Astrocyte of the cerebellum (primary cell): Measurements from ENCODE around the gene BTRC.

Experiments
- DNase-seq: peaks from one replicate; pipeline ENCODE4 v3.0.0-alpha.2; 2011; ENCODE audit warnings: low read depth
- H3K4me3 ChIP-seq: 2 replicates; pipeline ENCODE4 v1.5.1; 2011; ENCODE audit warnings: mild to moderate bottlenecking, low read depth, low read length, moderate library complexity
- in situ Hi-C: cut with HindIII; loops from 2 replicates; pipeline ENCODE4 v1.10.0; 2017; ENCODE audit warnings: low sequenced_read_pairs
- TF ChIP-seq, protein P1 (sequence below): IDR thresholded peaks from 2 replicates; pipeline ENCODE4 v1.5.1; 2012; ENCODE audit warnings: low read length, low read depth, moderate library complexity, mild to moderate bottlenecking; ENCODE audit errors: missing control alignments

BTRC gene

DNA sequence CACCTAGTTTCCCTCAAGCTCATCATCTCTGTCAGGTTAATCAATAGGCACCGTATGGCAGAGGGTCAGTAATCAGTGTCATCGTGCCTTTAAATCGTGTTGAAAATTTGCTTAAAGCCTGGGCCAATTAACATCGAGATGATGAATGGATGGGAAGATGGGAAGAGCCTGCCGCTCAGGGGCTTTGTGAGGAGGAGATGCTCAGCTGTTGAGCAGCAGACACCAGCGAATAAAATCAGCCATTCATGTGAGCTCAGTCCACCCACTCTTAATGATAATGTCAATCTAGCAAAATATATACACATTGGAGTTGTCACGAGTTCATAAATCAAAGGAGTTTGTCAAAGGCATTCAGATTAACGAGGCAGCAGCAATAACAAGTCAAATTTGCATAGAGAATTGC, 97.7 kb downstream of the BTRC start:
- no peak overlapping the region for H3K4me3 ChIP-seq
- in situ Hi-C loops, result no loop called here
- TF ChIP-seq, protein P1, sequence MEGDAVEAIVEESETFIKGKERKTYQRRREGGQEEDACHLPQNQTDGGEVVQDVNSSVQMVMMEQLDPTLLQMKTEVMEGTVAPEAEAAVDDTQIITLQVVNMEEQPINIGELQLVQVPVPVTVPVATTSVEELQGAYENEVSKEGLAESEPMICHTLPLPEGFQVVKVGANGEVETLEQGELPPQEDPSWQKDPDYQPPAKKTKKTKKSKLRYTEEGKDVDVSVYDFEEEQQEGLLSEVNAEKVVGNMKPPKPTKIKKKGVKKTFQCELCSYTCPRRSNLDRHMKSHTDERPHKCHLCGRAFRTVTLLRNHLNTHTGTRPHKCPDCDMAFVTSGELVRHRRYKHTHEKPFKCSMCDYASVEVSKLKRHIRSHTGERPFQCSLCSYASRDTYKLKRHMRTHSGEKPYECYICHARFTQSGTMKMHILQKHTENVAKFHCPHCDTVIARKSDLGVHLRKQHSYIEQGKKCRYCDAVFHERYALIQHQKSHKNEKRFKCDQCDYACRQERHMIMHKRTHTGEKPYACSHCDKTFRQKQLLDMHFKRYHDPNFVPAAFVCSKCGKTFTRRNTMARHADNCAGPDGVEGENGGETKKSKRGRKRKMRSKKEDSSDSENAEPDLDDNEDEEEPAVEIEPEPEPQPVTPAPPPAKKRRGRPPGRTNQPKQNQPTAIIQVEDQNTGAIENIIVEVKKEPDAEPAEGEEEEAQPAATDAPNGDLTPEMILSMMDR, result no peak
- no peak for DNase-seq

DNA sequence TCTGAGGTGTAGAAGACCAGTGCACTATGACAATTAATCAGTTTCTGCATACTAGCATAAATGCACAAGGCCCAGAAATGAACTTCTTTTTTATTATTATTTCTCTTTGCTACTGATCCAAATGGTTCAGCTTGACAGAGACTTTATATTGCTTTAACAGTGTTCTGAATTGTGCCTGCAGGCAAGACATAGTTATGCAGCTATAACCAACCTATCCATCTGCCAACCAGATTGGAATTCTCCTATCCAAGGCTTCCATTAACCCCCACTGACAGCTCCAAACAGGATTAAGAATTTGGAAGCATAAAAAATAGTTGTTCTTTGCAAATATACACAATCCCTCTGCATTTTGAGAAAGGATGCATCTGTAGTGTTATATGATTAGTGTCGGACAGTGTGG, 98.2 kb downstream of the BTRC start:
- in situ Hi-C loops, result no loop called here
- TF ChIP-seq, protein P1, result no peak
- no peak overlapping the region for H3K4me3 ChIP-seq
- no peak for DNase-seq

DNA sequence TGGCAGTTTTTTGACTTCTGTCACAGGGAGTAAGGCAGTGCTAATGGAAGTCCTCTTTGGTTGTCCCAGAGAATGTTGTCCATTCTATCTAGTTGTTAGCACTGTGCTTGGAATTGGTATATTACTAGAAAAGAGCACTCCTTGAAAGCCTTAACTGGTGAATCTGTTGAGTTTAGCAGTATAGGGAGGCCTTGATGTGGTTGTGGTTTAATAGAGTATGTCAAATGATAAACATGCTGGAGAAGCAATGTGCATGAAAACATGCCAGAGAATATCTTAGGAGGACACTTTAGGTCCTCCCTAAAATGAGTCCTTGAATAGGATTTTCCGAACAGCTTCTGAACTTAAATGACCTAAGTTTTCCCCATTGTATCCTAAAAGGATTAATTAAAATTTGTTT, 98.6 kb downstream of the BTRC start:
- TF ChIP-seq, protein P1, result no peak
- no peak for DNase-seq
- in situ Hi-C loops, result no loop called here
- H3K4me3 ChIP-seq, result no peak overlapping the region

DNA sequence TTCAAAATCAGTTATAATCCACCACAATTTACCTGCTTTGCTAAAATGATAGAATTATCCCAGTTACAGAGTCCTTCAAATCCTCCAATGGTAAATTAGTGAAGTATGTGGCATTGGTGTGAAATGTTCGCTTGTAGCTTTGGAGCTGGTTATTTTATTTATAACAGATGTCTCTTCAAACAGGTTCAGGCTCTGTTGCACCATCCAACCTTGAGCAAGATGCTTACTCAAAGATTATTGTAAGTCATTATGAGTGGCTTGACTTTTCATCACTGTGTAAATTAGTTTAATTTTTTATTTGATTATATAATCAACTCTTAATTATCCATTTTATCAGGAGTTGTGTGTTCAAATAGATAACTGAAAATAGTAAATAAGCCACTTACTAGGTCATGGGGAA, 99.4 kb downstream of the BTRC start:
- TF ChIP-seq, protein P1, result no peak
- in situ Hi-C loops, result no loop called here
- DNase-seq, result no peak
- no peak overlapping the region for H3K4me3 ChIP-seq

DNA sequence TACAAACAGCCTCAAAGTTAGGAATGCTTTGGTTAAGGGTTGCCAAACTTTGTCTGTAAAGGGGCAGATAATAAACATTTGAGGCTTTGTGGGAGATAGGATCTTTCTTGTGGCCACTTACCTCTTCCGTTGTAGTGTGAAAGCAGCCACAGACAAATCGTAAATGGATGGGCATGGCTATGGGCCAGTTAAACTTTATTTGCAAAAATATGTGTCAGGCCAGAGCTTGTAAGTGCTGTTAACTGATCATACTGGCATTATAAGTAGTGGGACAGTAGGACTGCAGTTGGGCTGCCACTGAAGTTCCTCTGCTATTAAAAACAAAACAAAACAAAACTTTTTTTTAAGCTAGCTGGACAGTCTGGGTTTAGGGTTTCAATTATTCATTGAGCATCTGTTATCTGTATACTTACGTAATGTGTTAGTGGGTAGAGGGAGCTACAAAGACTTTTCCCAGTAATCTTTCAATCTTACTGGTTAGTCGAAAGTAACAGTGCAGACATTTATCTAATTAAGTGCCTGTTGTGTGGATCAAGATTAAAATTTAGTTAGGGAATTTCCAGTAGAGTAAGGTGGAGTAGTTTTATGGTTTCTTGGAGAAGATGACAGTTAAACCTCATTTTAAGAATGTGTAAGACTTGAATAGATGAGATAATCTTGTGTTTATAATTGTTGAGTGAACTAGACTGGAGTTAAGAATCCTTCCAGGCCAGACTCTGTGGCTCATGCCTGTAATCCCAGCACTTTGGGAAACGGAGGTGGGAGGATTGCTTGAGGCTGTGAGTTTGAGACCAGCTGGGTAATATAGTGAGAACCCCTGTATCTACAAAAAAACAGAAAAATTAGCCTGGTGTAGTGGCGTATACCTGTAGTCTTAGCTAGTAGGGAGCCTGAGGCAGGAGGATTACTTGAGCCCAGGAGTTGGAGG, 100.1 kb downstream of the BTRC start:
- H3K4me3 ChIP-seq, result no peak overlapping the region
- in situ Hi-C loops, result no loop called here
- TF ChIP-seq, protein P1, result no peak
- no peak for DNase-seq

DNA sequence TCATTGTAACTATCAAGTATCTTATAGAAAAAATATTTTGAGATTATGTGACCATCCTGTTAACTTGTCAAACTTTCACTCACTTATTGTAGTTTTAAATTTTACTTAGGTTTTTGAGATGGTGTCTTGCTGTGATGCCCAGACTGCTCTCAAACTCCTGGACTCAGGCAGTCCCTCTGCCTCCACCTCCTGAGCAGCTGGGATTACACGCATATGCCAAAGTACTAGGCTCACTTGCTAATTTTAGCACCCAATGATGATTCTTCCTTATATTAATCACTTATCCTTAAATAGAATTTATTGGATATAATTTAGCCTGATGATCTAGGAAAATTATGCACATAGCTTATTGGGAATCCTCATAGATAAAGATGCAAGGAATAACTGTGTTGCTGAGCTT, 104.9 kb downstream of the BTRC start:
- TF ChIP-seq, protein P1, result no peak
- no peak overlapping the region for H3K4me3 ChIP-seq
- DNase-seq, result no peak
- in situ Hi-C loops, result no loop called here
